CD4-positive, CD25-positive, alpha-beta regulatory T cell (primary cell): ENCODE results near the gene CCDC28B. TPM values are rescaled to one million over a fixed set of nuclear protein-coding genes. Genes with fewer than 3 reads are reported as not detected.
A peak's percentile ranks its signal among the peaks of the same experiment; 100 is the strongest.

Experiments
- ATAC-seq, 2 donors: fragments of 150-1000 bp; cut with Tn5 transposase; one replicate each; pipeline ENCODE4 v1.10.0; 2021; ENCODE audit warnings: low read depth in 2 of 2, moderate number of reproducible peaks in 2 of 2, moderate library complexity in 1 of 2
- DNase-seq, 3 donors: peaks; one replicate each; pipeline versions ENCODE4 v3.0.0 to v3.0.0-alpha.2; 2012 to 2022; ENCODE audit warnings: mixed read lengths in 1 of 3
- H3K27ac ChIP-seq: one replicate; pipeline ENCODE4 v1.7.0; 2013; ENCODE audit warnings: mild to moderate bottlenecking, low read length; ENCODE audit not compliant: insufficient read depth, poor library complexity, severe bottlenecking
- H3K27me3 ChIP-seq: one replicate; pipeline ENCODE4 v1.7.0; 2013; ENCODE audit warnings: low read length; ENCODE audit not compliant: control insufficient read depth, insufficient read depth
- H3K36me3 ChIP-seq: one replicate; pipeline ENCODE4 v1.7.0; 2013; ENCODE audit warnings: mild to moderate bottlenecking, low read length, moderate library complexity; ENCODE audit not compliant: control insufficient read depth, insufficient read depth
- H3K4me1 ChIP-seq: 2 replicates; pipeline ENCODE4 v1.7.0; 2013; ENCODE audit warnings: mild to moderate bottlenecking, low read length; ENCODE audit not compliant: insufficient read depth, control insufficient read depth, poor library complexity, severe bottlenecking
- H3K4me3 ChIP-seq: one replicate; pipeline ENCODE4 v1.7.0; 2013; ENCODE audit warnings: low read depth, mild to moderate bottlenecking, low read length, moderate library complexity
- H3K9me3 ChIP-seq, 2 experiments: 1 replicate in 1 of 2; 2 replicates in 1 of 2; pipeline ENCODE4 v1.7.0; 2013; ENCODE audit warnings: low read length in 2 of 2, mild to moderate bottlenecking in 1 of 2, moderate library complexity in 1 of 2; ENCODE audit not compliant: control insufficient read depth in 2 of 2
- H3K27ac Mint-ChIP-seq, 3 donors: one replicate each; pipeline ENCODE4 v1.8.0; 2020 to 2022; ENCODE audit warnings: mild to moderate bottlenecking in 3 of 3, mixed read lengths in 3 of 3, moderate library complexity in 2 of 3
- H3K27me3 Mint-ChIP-seq: one replicate; pipeline ENCODE4 v1.8.0; 2022; ENCODE audit warnings: mild to moderate bottlenecking, mixed read lengths
- H3K36me3 Mint-ChIP-seq: one replicate; pipeline ENCODE4 v1.8.0; 2020; ENCODE audit warnings: mixed read lengths
- H3K4me1 Mint-ChIP-seq, 4 donors: one replicate each; pipeline ENCODE4 v1.8.0; 2020 to 2022; ENCODE audit warnings: mixed read lengths in 4 of 4, mild to moderate bottlenecking in 1 of 4
- H3K4me3 Mint-ChIP-seq, 4 donors: one replicate each; pipeline ENCODE4 v1.8.0; 2020 to 2022; ENCODE audit warnings: mild to moderate bottlenecking in 4 of 4, mixed read lengths in 4 of 4, moderate library complexity in 3 of 4
- H3K9me3 Mint-ChIP-seq, 7 donors: one replicate each; pipeline ENCODE4 v1.8.0; 2020 to 2022; ENCODE audit warnings: mixed read lengths in 7 of 7, mild to moderate bottlenecking in 3 of 7, moderate library complexity in 2 of 7
- polyA plus RNA-seq, 4 donors: library from polyadenylated mRNA; unstranded; fragments of 300-500 nt; fragmentation: Illumina TruSeq; gene quantifications; one replicate each; pipeline ENCODE4 v1.2.3, GENCODE V29; 2021
- total RNA-seq: library from RNA; stranded (reverse); gene quantifications from one replicate; pipeline ENCODE4 v1.2.3, GENCODE V29; 2022

CCDC28B gene
- total and polyA plus RNA-seq, 5 donors from 2014 or later, result 10.3 to 15.5 (median 14.1) TPM

DNA sequence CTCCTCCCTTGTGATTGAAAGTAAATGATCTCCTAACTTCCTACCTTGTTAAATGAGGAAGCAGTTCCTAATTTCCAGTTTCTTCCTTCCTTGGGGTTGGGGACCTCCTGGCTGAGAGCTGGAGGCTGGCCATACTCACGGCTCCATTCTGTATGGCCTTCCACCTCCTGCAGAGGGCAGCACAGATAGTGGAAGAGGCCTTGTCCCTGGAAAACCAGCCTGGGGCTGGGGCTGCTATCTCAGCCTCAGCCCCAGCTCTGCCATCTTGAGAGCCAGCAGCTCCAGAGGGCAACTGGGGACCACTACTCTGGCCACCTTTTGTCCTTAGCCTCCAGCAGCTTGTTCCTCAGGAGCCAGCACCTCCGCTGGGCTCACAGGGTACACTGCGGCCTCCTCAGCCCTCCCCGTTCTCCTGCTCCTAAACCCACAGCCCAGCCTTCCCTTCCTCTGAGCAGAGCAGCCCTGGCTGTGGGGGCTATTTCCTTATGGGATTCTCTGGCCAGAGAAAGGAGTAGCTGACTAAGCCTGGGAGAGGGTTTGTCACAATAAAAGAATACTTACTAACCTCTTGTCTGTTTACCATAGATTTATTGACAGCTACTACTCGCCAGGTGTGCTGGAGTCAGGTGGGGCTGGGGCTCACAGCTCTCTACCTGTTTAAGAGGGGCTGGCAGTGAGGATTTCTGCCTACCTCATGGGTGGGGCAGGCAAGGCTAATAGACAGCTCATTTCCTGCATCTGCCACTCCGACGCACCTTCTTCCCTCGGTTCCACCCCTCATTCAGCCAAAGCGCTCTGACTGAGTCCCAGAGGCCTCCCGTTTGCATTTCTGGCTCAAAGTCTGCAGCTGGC is 15.5 kb downstream of the CCDC28B start:
- H3K27me3 Mint-ChIP-seq, result no peaks in the 10 kb centered on the region
- H3K9me3 ChIP-seq, result no peaks in the 10 kb centered on the region
- H3K4me1 Mint-ChIP-seq, result peaks cover 5 to 33% (median 13%) of the 10 kb centered on the region in 4 donors
- H3K4me3 Mint-ChIP-seq, result peak overlapping the region in 2 of 4 donors; percentile 21 to 82
- DNase-seq, result peak; percentile 32 to 67 (median 53)
- peaks cover 18% of the 10 kb centered on the region for H3K4me1 ChIP-seq
- H3K36me3 Mint-ChIP-seq, result peaks cover 14% of the 10 kb centered on the region
- H3K27ac Mint-ChIP-seq, result peak overlapping the region in 2 of 3 donors; percentile 43 to 73
- H3K27me3 ChIP-seq, result no peaks in the 10 kb centered on the region
- no peak overlapping the region for H3K27ac ChIP-seq
- peaks cover 20% of the 10 kb centered on the region for H3K36me3 ChIP-seq
- ATAC-seq, result peak; percentile 75 to 79
- no peaks in the 10 kb centered on the region for H3K9me3 Mint-ChIP-seq
- H3K4me3 ChIP-seq, result no peak overlapping the region

DNA sequence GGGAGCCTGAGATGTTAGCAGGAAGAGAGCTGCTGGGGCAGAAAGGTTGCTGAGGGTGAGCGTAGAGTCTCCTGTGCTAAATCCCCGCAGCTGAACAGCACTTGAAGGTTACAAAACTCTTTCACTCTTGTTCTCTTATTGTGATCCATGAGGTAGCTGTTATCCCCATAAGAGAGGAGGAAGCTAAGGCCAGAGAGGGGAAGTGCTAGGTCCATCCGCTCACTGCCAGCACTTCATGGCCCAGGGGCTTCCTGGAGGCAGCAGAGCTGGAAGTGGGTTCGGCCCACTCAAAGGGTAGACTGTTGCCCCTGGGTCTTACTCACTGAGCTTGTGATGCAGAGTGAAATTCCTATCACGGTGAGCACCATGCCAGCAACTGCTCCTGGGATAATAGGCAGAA is 16.2 kb downstream of the CCDC28B start:
- Mint-ChIP-seq H3K4me1 (peaks cover 5 to 40% (median 19%) of the 10 kb centered on the region in 4 donors), H3K27ac (no peak overlapping the region), H3K9me3 (no peaks in the 10 kb centered on the region), H3K27me3 (no peaks in the 10 kb centered on the region), H3K36me3 (peaks cover 14% of the 10 kb centered on the region), H3K4me3 (no peak overlapping the region)
- Histone ChIP-seq H3K27me3 (no peaks in the 10 kb centered on the region), H3K27ac (no peak overlapping the region), H3K4me3 (no peak overlapping the region), H3K4me1 (peaks cover 25% of the 10 kb centered on the region), H3K36me3 (peaks cover 20% of the 10 kb centered on the region), H3K9me3 (no peaks in the 10 kb centered on the region)
- no peak for DNase-seq
- no peak for ATAC-seq

DNA sequence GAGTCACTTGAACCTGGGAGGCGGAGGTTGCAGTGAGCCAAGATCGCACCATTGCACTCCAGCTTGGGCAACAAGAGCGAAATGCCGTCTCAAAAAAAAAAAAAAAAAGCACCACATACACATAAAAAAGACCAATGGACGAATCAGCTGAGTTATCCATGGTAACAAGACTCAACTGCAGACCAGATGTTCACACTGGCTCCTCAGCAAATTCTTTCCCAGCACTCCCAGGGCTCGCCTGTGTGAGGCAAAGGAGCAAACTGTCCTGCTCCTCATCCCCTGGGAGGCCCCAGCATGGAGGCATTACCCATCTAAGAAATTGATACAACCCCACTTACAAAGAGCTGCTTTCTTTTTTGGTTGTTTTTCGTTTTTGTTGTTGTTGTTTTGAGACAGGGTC is 18.6 kb downstream of the CCDC28B start:
- Mint-ChIP-seq H3K4me1 (peaks cover 11 to 63% (median 31%) of the 10 kb centered on the region in 4 donors), H3K36me3 (peaks cover 16% of the 10 kb centered on the region)
- no peak for DNase-seq

DNA sequence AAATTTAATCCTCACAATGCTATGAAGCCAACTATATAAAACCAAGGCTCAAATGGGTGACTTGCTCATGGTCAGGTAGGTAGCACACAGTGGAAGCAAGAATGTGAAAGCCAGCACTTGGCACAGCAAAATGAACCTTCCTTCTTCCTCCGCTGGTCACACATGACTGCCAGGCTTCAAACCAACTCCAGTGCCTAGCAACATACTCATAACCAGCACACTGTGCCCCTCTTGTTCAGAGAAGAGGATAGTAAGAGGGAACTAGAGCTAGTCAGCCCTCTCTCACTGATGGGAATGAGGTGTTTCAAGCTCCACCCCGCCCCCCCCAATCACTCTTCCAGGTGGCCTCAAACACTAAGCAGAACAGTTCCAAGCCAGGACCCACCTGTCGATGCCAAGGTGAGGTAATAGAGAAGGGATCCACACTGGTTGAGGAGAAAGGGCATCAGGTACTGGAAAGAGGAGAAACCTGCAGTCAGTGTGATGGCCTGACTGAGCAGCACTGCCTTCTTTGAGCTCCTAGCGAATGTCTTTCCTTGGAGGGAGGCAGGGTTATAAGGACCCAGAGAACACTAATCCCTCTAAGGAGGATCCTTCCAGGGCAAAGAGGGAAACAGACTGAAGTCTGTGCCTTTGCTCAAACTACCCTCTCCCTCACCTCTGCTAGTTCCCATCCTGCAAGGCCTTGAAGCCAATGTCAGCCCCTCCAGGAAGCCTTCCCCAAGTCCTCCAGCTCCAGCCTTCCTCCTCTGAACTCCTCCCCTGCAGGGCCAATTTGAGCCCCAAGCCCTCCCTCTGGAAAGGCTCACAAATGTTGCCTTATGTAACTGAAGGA is 20.6 kb downstream of the CCDC28B start:
- H3K27me3 Mint-ChIP-seq, result no peaks in the 10 kb centered on the region
- ATAC-seq (no peak), DNase-seq (no peak)
- H3K4me1 Mint-ChIP-seq, result peaks cover 6 to 67% (median 30%) of the 10 kb centered on the region in 4 donors
- Histone ChIP-seq H3K4me1 (peaks cover 39% of the 10 kb centered on the region), H3K27ac (peak overlapping the region; percentile 96), H3K27me3 (no peaks in the 10 kb centered on the region), H3K4me3 (peak overlapping the region; percentile 72), H3K36me3 (peaks cover 26% of the 10 kb centered on the region), H3K9me3 (no peaks in the 10 kb centered on the region)
- H3K9me3 Mint-ChIP-seq, result no peaks in the 10 kb centered on the region
- H3K4me3 Mint-ChIP-seq, result peak overlapping the region; percentile 97 to 100 (median 98)
- H3K27ac Mint-ChIP-seq, result peak overlapping the region in 2 of 3 donors; percentile 99
- H3K36me3 Mint-ChIP-seq, result peaks cover 26% of the 10 kb centered on the region

More for the DNA sequence above, 18.6 kb downstream of the CCDC28B start:
- Mint-ChIP-seq H3K9me3 (no peaks in the 10 kb centered on the region), H3K4me3 (peak overlapping the region in 2 of 4 donors; percentile 46 to 100), H3K27ac (no peak overlapping the region), H3K27me3 (no peaks in the 10 kb centered on the region)
- ATAC-seq, result no peak
- no peak overlapping the region for H3K4me3 ChIP-seq
- no peaks in the 10 kb centered on the region for H3K9me3 ChIP-seq
- no peaks in the 10 kb centered on the region for H3K27me3 ChIP-seq
- H3K27ac ChIP-seq, result no peak overlapping the region
- H3K4me1 ChIP-seq, result peaks cover 44% of the 10 kb centered on the region
- peaks cover 22% of the 10 kb centered on the region for H3K36me3 ChIP-seq

DNA sequence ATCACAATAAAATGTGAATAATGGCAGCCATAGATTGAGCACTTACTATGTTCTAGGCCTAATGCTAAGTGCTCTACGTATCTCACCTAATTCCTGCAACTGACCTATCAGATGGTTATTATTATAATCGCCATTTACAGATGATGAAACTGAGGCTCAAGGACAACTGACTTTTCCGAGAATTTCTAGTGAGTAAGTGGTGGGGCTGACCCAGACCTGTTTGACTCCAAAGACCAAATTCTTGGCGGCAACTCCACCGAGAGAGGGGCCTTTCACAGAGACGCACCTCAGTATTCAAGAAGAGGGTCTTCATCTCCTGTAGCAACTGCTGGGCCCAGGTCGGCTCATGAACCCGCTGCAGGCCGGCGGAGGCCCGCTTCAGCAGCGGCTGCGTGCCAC is 21.2 kb downstream of the CCDC28B start:
- H3K9me3 Mint-ChIP-seq, result no peaks in the 10 kb centered on the region
- H3K27me3 Mint-ChIP-seq, result no peaks in the 10 kb centered on the region
- Histone ChIP-seq H3K4me1 (peaks cover 33% of the 10 kb centered on the region), H3K36me3 (peaks cover 28% of the 10 kb centered on the region), H3K27me3 (no peaks in the 10 kb centered on the region), H3K27ac (peak overlapping the region; percentile 96), H3K4me3 (peak overlapping the region; percentile 72), H3K9me3 (no peaks in the 10 kb centered on the region)
- H3K27ac Mint-ChIP-seq, result peak overlapping the region in 2 of 3 donors; percentile 99
- peak overlapping the region; percentile 97 to 100 (median 98) for H3K4me3 Mint-ChIP-seq
- peaks cover 22% of the 10 kb centered on the region for H3K36me3 Mint-ChIP-seq
- no peak for ATAC-seq
- H3K4me1 Mint-ChIP-seq, result peaks cover 6 to 64% (median 27%) of the 10 kb centered on the region in 4 donors
- no peak for DNase-seq

DNA sequence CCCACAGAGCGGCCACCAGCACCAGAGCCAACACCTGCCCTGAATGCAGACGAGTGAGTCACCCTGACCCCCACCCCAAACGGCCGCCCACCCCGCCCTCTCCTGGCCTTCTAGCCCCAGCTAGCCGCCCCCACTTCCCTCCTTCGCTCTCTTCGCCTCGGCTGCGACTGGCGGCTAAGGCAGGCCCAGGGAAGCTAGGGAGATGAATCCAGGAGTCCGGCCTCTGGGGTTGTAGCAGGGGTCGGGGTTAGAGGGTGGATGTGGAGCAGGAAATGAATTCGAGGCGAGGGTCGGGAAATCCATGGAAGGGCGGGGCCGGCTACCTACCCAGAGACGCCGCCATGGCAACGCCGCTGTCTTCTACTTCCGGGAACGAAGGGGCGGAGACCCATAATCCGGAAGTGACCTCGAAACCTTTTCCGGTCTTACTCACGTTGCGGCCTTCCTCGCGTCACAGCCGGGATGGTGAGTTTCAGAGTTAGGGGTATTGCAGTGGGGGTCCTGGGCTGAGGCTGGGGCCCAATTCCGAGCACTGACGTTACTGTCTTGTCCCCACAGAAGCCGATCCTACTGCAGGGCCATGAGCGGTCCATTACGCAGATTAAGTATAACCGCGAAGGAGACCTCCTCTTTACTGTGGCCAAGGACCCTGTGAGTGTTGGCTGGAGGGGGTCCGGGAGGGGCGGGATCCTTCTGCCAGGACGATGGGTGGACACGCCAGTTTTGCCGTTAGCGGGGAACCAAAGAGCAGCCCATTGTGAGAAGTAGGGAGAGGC is 21.8 kb downstream of the CCDC28B start, which contains the start of the genes EIF3I and TMEM234:
Gene EIF3I, plus strand, starts transcription at position 428 of the 776 bp plus-strand sequence. Its CDS starts 35 bp downstream, at position 463.
Gene TMEM234, minus strand, starts transcription at position 374 of the 776 bp plus-strand sequence. Its CDS starts 31 bp downstream, at position 343.
- Histone ChIP-seq H3K36me3 (peaks cover 26% of the 10 kb centered on the region), H3K9me3 (no peaks in the 10 kb centered on the region), H3K4me1 (peaks cover 33% of the 10 kb centered on the region), H3K27ac (peak within 1 kb of the TSS; percentile 96), H3K27me3 (no peaks in the 10 kb centered on the region), H3K4me3 (peak within 1 kb of the TSS; percentile 87)
- Mint-ChIP-seq H3K4me1 (peaks cover 6 to 63% (median 27%) of the 10 kb centered on the region in 4 donors), H3K9me3 (no peaks in the 10 kb centered on the region), H3K4me3 (peak within 1 kb of the TSS; percentile 97 to 100 (median 98)), H3K27me3 (no peaks in the 10 kb centered on the region), H3K36me3 (peaks cover 21% of the 10 kb centered on the region), H3K27ac (peak within 1 kb of the TSS; percentile 94 to 99 (median 99))
- DNase-seq (peak; percentile 92 to 94 (median 92)), ATAC-seq (peak; percentile 91 to 94)

DNA sequence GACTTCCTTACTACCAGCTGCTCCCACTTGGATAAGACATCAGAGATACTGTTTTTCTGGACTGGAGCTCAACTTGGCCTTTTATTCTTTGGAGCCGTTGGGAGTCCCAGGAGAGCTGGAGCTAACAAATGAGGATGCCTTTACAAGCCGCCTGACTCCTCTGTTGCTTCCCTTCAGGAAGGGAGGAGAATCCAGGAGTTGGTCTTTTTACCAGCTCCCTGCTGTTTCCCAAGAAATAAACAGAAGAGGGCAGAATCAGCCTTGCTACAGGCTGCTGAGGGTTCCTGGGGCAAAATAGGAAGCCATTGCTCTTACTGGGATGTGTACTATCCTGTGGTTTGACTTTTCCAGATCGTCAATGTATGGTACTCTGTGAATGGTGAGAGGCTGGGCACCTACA is 23.3 kb downstream of the CCDC28B start:
- Mint-ChIP-seq H3K27me3 (no peaks in the 10 kb centered on the region), H3K9me3 (no peaks in the 10 kb centered on the region), H3K4me3 (peak overlapping the region; percentile 97 to 100 (median 98)), H3K4me1 (peaks cover 10 to 59% (median 29%) of the 10 kb centered on the region in 4 donors), H3K27ac (peak overlapping the region; percentile 80 to 99 (median 90)), H3K36me3 (peaks cover 36% of the 10 kb centered on the region)
- ATAC-seq (no peak), DNase-seq (no peak)
- Histone ChIP-seq H3K4me3 (peak overlapping the region; percentile 40), H3K36me3 (peaks cover 41% of the 10 kb centered on the region), H3K27me3 (no peaks in the 10 kb centered on the region), H3K9me3 (no peaks in the 10 kb centered on the region), H3K4me1 (peaks cover 33% of the 10 kb centered on the region), H3K27ac (peak overlapping the region; percentile 49)
